Left hindlimb (tissue), 1 donor: ENCODE data around the gene PROCA1.

ENCODE experiments used
- DNase-seq: peaks from one replicate; pipeline ENCODE4 v3.0.0-alpha.2; 2018

Gene PROCA1, protein sequence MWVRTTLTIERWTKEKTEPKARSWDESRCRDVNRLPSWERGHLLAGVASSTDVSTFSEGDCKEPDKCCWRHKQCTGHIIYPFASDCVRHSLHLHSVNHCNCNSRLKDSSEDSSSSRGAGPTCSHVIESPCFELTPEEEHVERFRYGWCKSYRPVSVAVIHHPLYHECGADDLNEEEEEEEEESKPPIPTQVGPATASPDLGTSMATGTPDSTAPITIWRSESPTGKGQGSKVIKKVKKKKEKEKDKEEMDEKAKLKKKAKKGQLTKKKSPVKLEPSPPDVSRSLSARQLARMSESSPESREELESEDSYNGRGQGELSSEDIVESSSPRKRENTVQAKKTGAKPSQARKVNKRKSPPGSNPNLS

DNA sequence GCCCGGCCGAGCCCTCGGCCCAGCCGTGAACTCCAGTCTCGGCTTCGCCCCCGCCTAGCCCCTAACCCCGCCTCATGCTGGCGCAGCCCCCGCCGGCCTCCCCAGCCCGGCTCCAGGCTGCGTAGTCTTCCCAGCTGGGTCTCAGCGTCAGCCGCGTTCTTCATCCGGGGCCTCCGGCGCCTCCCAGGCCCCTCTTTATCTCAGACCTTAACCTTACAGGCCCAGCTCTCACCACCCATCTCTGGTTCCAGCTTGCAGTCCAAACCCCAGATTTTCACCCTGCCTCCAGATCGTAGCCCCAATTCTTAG, at the start of gene PROCA1:
Gene PROCA1, minus strand, starts transcription at position 166 of the 309 bp plus-strand sequence. CDS start 228 bp downstream, outside the sequence.
- peak; percentile 87 for DNase-seq

GRCh38 chr17:28760601-28761562, 49.2 kb upstream of the PROCA1 start:
- no peak for DNase-seq

DNA sequence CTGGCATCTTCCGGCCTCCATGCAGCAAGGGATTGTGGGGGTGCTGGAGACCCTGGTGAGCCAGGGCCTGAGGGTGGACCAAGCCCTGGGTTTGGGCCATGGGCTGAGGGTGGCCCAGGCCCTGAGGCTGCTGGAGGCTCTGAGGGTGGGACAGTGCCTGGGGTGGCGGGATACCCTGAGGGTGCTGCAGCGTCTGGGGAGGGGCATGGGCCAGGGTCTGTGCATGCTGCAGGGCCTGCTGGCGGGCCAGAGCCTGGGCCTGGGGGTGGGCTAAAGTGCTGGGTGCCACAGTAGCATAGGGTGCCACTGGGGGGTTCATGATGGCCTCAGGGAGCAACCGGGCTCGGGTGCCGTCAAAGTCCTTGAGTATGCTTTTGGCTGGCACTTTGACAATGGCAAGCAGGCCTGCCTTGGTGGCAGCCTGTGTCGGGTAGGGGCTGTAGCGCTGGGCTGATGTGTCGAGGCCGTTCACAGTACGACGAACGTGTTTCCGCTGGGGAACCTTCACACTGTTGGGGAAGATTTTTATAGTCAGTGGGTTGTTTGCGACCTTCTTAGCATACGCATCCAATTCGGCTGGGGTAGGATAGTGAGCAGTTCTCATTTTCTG, 47.7 kb upstream of the PROCA1 start:
- DNase-seq: no peak

DNA sequence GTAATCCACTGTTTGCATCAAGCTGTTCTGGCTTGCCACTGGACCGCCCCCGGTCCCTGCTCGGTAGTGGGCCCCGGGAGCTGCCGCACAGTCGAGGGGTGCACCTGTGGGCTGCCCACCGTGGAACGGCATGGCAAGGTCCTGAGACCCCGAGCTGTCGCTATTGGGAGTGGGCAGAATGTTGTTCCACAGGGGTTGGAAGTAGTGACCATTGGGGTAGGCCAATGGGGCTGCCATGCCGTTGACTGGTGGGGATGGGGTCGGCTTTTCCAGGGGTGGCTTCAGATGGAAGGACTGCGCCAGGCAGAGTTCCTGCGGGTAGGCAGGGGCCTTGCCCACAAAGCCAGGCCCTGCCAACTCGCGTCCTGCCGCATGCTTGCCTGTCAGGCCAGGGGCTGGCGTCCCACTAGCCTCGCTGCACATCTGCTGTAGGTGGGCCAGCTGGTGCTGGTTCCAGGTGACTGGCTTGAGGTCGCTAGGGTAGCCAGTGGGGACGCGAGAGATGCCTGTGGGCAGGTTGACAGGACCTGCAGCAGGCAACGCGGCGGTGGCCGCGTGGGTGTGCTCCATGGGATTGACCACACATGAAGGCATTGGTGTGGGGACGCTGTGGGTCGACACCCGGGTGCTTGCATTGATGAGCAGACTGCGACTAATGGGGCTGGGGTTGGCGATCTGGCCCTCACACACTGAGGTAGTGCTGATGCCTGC, 46.9 kb upstream of the PROCA1 start:
- no peak for DNase-seq

DNA sequence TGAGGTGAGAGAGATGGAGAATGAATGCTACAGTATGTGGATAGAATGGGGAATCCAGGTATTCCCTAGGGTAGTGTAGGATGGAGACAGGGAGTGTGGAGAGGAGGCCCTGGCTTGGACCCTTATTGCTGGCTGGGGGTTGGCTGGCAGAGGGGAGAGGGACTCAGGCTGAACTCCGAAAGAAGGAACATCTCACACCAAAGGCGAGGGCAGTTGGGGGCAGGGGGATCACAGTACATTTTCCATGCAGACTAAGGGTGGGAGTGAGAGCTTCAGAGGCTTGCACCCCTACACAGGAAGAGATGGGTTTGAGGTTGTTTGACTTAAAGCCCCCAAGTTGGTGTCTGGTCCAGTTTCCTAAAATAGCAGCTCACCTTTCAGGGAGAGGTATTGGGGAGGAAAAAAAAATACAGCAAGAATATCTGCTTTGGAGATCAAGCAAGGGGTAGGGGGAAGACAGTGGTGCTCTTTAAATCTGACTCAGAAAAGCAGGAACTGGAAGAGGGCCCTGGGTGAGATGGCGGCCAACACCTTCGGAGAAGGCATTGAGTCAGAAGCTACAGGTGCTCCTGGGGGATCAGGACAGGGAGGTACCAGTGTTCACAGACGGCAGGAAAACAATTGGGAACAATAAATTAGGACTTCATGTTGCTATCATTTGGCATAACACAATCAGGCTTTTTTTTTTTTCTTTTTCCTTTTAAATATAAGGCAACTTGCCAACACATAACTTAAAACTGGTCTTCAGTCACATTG, 44.5 kb upstream of the PROCA1 start:
- no peak for DNase-seq

DNA sequence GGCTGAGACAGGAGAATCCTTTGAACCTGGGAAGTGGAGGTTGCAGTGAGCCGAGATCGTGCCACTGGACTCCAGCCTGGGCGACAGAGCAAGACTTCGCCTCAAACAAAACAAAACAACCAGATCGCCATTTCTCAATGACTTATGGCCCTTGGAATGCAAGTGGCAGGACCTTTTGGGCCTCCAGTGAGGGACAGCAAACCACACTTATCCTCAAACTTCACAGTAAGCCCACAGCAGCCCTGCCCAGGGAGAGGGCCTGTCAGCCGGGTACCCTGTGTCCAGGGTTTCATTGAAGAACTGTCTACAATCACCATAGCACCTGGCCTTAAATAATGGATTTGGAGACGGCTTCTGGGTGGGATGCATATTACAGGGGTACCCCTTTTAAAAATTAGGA, 43.8 kb upstream of the PROCA1 start:
- no peak for DNase-seq

GRCh38 chr17:28751600-28752366, 40.1 kb upstream of the PROCA1 start:
- DNase-seq: no peak

- DNase-seq: peak; percentile 92
Measured at GRCh38 chr17:28750178-28751047, 38.7 kb upstream of the PROCA1 start.

DNA sequence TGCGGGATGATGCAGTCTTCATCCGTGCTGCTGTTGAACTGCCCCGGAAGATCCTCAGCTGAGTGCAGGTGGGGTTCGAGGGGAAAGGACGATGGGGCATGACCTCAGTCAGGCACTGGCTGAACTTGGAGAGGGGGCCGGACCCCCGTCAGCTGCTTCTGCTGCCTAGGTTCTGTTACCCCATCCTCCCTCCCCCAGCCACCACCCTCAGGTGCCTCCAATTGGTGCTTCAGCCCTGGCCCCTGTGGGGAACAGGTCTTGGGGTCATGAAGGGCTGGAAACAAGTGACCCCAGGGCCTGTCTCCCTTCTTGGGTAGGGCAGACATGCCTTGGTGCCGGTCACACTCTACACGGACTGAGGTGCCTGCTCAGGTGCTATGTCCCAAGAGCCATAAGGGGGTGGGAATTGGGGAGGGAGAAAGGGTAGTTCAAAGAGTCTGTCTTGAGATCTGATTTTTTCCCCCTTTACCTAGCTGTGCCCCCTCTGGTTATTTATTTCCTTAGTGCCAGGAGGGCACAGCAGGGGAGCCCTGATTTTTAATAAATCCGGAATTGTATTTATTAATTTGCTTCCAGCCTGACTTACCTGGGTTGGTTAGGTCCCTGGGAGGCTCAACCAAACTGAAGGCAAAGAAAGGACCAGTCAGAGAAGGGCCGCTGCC, 38.0 kb upstream of the PROCA1 start:
- DNase-seq: no peak

DNA sequence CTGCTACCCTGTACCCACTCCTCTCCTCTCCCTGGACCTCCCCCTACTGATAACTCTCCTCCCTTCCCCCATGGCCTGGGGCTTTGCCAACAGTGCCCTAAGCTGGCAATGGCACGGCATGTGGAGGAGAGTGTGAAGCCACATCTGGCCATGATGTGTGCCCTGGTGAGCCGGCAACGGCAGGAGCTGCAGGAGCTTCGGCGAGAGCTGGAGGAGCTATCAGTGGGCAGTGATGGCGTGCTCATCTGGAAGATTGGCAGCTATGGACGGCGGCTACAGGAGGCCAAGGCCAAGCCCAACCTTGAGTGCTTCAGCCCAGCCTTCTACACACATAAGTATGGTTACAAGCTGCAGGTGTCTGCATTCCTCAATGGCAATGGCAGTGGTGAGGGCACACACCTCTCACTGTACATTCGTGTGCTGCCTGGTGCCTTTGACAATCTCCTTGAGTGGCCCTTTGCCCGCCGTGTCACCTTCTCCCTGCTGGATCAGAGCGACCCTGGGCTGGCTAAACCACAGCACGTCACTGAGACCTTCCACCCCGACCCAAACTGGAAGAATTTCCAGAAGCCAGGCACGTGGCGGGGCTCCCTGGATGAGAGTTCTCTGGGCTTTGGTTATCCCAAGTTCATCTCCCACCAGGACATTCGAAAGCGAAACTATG, 37.3 kb upstream of the PROCA1 start:
- no peak for DNase-seq

- DNase-seq: no peak
Measured at GRCh38 chr17:28747801-28748750, 36.4 kb upstream of the PROCA1 start.

- peak; percentile 82 for DNase-seq
Measured at GRCh38 chr17:28747051-28747691, 35.5 kb upstream of the PROCA1 start.

- DNase-seq: peak; percentile 79
Measured at GRCh38 chr17:28746611-28747050, 34.9 kb upstream of the PROCA1 start.

- peak; percentile 36 for DNase-seq
Measured at GRCh38 chr17:28745786-28746411, 34.2 kb upstream of the PROCA1 start.

DNA sequence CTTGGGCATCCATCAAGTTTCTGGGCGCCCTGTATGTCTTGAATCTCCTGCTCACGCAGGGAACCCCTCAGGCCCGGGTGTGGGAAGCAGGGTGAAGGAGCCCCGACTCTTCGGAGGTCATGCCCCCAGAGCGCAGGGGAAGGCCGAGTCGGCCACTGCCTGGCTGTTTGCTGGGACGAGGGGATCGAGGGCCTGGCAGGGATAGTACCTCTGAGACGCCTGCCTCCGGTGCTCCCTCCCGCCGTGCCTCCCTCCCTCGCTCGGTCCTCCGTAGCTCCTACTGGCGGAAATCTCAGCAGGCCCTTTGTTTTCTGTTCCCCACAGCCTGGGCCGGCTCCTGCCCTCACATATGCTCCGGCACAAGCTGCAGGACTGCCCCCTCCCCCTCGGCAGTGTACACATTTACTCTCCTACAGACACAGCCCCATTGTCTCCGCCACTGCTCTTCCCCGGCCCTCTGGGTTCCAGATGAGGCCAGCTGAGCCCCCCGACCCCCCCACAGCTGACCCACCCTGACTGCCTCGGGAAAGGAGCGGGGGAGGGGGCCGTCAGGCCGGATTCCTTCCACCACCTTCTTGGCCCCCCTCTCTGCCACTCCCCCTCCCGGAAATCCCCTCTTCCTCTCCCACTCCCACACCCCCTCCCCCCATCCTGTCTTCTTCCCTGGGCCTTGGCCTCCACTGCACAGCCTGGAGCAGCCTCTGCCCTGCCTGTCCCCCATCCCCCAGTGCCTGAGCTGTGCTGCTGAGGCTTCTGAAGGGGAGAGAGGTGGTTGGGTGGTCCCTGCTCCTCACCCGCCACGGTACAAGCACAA, 33.5 kb upstream of the PROCA1 start:
- peak; percentile 83 for DNase-seq
